Right ventricle myocardium inferior (tissue), 1 donor: Measurements from ENCODE around the gene ATOH8. TPM values are rescaled to one million over a fixed set of nuclear protein-coding genes. Genes with fewer than 3 reads are reported as not detected.
"Not testable (repeated sequence)": the region's sequence is repeated elsewhere in the genome, so short reads cannot be mapped to it uniquely, and the experiment has no call there.

Source experiments
- ATAC-seq: fragments of 200-7000 bp; cut with Tn5 transposase; one replicate; pipeline ENCODE4 v1.9.1; 2020; ENCODE audit warnings: mild to moderate bottlenecking, moderate library complexity
- DNase-seq: peaks from one replicate; pipeline ENCODE4 v3.0.0; 2021; ENCODE audit errors: missing footprints
- intact Hi-C: fragments of 100-400 bp; cut with DNase I; formaldehyde crosslinking; loops from one replicate; pipeline ENCODE4 v1.11.0; 2022
- long read RNA-seq: library from polyadenylated mRNA; unstranded; transcript quantifications from one replicate; pipeline ENCODE4 v2.0.0, GENCODE V29; 2021
- total RNA-seq: library from RNA; stranded (reverse); fragmentation: NEBNext Ultra II Directional; extraction: Animal tissue kit (Norgen Biotek cat#: 25700); gene quantifications from one replicate; pipeline ENCODE4 v1.2.1, GENCODE V29; 2021
- donor health status: DM: no; HTN: yes; CAD: no; lungs with severe emphysema.

The ATOH8 gene, protein sequence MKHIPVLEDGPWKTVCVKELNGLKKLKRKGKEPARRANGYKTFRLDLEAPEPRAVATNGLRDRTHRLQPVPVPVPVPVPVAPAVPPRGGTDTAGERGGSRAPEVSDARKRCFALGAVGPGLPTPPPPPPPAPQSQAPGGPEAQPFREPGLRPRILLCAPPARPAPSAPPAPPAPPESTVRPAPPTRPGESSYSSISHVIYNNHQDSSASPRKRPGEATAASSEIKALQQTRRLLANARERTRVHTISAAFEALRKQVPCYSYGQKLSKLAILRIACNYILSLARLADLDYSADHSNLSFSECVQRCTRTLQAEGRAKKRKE
- 29.1 TPM for total RNA-seq
- long read RNA-seq, transcript ATOH8-201 (3 exons, 2,438 nt) = major isoform, 12 of 21 reads
- long read RNA-seq, partial matches to known transcripts = 2 of 21 reads
- long read RNA-seq, other reads (novel, unspliced or antisense) = 7 of 21 reads

DNA sequence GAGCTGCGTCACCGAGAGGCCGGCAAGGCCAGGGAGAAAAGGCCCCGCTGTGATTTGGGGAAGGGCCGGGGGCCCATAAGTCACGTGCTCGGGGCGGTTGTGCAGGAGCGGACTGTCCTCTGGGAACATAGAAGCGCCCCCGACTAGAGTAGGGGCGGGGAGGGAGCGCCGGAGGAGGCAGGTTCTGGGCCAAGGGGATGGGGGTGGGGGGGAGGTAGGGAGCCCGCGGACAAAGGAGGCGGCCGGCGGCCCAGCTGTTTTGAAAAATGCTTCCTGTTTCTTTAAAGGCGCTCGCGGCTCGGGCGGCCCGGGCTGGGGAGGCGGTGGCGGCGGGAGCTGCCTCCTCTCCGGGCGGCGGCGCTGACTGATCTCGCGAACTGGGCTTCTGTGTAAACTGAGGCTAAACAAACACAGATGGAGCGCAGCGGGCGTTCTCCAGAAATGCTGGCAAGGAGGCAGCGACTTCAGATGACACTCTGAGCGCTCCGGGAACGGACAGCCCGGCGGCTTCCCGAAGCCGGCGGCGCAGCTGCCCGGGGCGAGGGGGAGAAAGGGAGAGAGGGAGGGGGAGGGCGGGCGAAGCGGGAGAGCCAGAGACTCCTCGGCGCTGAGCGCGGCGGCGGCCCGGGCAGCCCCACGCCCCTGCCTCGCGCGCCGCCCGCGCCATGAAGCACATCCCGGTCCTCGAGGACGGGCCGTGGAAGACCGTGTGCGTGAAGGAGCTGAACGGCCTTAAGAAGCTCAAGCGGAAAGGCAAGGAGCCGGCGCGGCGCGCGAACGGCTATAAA, at the start of gene ATOH8:
ATOH8 (plus strand) TSS at position 467 of the 788 bp plus-strand sequence; CDS start at position 666, 199 bp downstream.
- DNase-seq (peak; percentile 92), ATAC-seq (peak; percentile 38)
- intact Hi-C loops = no loop called here

DNA sequence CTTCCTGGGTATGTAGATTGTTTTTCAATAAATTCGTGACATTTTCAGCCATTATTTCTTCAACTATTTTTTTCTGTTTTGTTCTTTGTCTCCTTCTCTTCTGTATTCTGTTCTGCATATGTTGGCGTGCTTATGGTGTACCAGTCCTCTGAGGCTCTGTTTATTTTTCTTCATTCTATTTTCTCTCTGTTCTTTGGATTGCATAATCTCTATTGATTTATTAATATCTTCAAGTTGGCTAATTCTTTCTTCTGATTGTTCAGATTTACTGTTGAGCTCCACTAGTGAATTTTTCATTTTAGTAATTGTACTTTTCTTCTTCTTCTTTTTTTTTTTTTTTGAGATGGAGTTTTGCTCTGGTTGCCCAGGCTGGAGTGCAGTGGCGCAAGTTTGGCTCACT, 49.8 kb upstream of the ATOH8 start:
- intact Hi-C loops = no loop called here
- DNase-seq (no peak), ATAC-seq (no peak)

DNA sequence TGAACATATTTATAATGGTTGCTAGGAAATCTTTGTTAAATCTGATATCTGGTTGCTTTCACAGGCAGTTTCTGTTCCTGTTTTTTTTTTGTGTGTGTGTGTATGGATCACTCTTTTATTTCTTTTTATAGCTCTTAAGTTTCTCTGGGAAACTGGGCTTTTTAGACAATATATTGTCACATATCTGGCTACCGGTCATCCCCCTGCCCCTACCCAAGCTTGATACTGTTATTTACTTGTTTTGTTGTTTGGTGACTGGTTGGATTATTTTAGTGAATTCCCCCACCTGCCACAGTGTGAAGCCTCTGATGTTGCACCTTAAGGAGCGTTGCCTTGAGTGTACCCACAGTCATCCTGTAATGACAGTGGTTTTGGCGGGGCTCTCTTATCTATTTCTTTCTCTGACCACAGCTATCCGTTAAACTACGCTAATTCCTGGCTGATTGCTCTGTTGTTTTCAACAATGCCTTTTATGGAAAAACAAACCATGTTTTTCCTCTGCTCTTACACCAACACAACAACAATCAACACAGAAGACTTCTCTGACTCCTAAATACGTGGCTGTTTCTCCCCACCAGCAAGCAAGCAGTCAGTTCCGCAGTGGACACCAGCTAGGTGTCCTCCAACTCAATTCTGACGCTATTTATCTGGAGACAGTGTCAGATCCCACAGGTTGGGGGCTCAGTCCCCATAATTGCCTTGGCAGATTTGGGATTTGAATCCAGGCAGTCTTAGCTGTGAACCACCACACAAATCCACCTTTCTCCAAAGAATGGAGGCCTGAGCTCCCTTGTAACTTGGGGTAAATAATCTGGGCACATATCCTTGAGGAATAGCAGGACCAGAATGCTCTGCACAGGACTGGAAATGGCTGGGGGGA, 48.8 kb upstream of the ATOH8 start:
- intact Hi-C loops = loop anchor here (5.0 kb wide), 2 partner anchors 43 to 68 kb away; no protein-coding TSS in a partner anchor
- ATAC-seq = no peak
- no peak for DNase-seq

DNA sequence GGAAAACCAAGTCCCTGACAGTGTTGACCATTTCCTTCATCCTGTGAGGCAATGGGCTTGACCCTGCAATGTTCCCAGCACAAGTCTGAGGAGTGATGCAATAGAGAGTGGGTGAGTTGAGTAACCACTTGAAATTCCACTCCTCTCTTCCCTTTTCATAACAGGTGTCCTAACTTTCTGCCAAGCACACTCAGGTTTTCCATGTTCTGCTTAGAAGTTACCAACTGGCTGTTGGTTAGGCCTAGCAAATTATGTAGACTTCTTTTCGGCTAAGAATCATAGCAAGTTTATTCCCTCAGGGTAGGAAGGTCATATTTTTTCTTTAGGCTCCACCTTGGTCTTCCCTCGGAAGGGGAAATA, 48.1 kb upstream of the ATOH8 start:
- intact Hi-C loops = loop anchor here (1.0 to 5.0 kb wide), 3 partner anchors 24 to 68 kb away; no protein-coding TSS in a partner anchor
- DNase-seq (no peak), ATAC-seq (peak; percentile 74)

DNA sequence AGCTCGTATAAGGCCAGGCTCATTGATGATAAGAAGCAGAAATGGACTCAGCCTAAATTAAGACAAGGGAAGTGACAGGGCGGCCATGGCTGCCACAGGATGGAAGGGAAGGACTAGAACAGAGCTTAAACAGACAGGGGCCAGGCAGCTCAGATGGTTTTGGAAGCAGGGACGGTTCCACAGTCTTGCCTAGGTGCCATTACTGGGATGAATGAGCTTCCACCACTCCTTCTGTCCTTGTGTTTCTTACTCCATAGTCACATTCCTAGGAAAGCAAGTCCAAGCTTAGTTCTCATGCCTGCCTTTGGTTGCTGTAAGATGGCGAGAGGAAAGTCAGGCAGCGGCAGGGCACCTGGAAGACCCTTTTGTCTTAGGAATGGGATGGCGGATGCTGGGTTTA, 47.7 kb upstream of the ATOH8 start:
- DNase-seq (no peak), ATAC-seq (no peak)
- intact Hi-C loops = loop anchor here (1.0 to 5.0 kb wide), 3 partner anchors 25 to 69 kb away; no protein-coding TSS in a partner anchor

DNA sequence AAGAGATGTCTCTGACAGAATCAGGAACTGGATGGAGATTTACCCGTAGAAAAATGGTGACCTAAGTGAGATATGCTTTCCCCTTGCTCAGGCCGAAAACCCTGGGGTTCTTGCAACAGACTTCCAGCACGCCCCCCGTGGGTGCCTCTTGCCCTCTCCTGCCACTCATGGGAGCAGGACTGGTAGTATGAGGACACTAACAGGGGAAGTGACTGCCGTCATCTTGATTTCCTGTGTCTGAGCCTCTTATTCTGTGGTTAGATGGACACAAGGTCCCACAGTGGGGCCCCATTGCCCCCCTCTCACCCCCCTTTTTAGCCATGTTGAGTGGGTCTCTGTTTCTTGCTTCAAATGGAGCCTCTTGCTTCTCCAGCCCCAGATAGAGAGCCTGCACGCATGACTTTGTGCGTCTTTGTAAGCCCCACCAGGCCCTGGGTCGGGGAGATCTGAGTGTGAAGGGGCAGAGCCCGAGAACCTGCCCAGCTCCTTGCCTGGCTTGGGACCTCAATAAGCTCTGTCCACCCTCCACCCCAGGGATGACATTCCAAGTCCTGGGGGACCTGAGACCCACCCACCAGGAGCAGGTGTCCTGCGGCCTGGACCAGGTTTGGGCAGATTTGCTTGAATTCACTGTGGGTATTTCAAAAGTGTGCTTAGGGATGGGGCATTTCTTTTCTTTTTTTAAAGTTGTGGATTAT, 47.0 kb upstream of the ATOH8 start:
- DNase-seq (no peak), ATAC-seq (peak; percentile 16)
- intact Hi-C loops = loop anchor here (1.0 to 5.0 kb wide), 3 partner anchors 25 to 69 kb away; no protein-coding TSS in a partner anchor

DNA sequence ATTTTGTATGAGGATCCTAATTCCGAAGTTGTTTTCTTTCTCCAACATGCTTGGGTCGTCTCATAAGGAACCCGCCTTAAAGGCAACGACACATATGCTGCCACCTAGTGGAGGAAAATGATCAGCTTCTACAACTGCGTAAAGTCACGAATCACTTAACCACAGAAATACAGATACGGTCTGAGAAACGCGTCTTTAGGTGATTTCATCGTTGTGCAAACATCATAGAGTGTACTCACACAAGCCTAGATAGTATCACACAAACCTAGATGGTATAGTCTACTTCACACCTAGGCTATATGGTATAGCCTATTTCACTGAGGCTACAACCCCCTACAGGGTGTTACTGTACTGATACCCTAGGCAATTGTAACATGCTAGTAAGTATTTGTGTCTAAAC, 46.5 kb upstream of the ATOH8 start:
- no peak for ATAC-seq
- intact Hi-C loops = loop anchor here (5.0 kb wide), 2 partner anchors 45 to 70 kb away; no protein-coding TSS in a partner anchor
- DNase-seq = no peak

DNA sequence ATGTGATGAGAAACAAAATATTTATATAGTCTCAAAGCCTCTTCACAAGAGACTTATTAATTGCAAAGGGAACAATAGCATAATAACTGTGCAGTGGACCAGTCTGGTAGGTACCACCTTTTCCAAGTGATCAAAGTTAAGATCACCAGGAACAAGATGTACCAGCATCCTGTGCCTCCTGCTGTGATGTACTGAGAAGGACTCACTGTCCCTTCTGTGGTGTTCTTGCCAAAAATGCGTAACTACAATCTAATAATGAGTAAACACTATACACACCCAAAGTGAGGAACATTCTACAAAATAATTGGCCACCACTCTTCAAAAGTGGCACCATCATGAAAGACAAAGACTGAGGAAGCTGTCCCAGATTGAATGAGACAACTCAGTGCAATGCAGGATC, 45.1 kb upstream of the ATOH8 start:
- intact Hi-C loops = loop anchor here (5.0 kb wide), 2 partner anchors 46 to 71 kb away; no protein-coding TSS in a partner anchor
- DNase-seq (no peak), ATAC-seq (no peak)

DNA sequence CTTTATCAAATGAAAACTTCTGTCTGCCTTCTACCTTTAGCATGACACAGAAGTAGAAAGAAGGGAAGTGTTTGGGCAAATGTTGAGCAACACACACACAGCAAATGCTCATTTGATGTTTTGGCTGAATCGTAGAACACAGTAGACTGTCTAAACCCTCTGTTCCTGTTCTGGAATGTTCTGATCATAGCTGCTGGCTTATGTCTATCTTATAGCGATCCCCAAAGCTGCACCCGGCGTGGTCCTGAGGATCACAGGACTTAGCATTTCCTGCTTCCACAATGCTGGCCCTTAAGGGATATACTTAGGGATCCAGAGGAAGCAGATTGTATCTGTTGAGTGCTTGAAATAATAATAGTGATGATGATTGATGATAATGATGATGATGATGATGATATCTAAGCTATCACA, 44.4 kb upstream of the ATOH8 start:
- ATAC-seq = no peak
- no peak for DNase-seq
- intact Hi-C loops = loop anchor here (5.0 kb wide), 2 partner anchors 47 to 72 kb away; no protein-coding TSS in a partner anchor

DNA sequence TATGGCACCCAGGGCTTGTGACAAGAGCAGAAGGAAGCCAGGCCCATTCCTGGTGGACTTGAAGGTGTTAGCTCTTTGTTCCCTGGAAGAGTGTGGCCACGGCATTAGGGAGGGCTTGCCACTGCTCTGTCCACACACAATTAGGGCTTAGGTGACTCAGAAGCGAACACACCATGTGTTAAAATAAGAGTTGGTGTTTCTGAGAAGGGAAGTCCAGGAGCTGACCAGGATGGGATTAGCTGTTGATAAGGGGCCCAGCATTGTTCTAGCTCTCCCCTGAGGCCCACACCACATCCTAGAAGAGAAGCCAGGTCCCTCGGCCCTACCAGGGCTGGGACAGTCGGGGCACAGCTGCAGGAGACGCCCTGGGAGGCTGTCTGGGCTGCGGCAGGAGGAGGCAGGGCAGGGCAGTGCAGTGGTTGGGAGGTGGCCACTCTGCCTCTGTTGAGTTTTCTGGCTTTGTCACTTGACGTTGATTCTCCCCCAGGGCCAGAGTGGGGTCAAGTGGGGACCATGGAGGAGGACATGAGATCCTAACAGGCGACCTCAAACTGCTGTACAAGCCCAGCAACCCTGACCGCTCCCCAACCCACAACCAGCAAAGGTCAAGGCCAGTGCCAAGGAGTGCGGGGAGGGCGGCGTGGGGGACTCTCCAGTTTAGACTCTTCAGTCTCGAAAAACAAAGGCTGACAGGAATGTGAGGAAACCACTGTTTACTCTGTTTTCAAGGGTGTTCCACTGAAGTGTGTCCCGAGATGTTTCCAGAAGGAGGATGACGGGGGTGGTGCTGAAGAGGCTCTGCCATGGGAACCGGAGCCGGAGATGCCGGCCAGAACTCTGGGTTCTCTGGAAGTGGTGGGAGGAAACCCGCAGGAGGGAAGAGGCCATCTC, 42.9 kb upstream of the ATOH8 start:
- no peak for DNase-seq
- intact Hi-C loops = loop anchor here (1.0 kb wide), 1 partner anchor 85 kb away; no protein-coding TSS in a partner anchor

DNA sequence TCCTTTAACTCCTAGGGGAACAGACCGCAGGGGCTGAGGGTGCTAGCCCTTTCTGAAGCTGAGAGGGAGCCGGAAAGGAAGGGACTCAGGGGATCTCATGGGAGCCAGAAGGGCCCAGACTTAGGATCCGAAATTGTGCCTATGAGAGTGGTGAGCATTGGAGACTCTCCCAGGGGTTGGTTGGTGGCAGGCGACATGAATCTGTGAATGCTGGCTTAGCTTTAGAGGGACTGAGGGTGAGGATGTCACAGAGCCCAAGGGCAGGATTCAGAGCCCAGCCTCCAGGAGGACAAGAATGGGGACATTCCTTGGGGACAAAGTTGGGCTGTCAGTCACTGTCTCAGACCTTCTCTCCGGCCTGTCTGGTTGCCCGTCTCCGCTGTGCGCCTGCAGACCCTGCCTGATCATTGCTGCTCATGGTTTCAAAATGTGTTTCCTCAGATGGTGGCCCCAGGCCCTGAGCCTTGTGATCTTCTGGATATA, 42.2 kb upstream of the ATOH8 start:
- no peak for ATAC-seq
- DNase-seq = no peak
- intact Hi-C loops = loop anchor here (1.0 kb wide), 1 partner anchor 85 kb away; no protein-coding TSS in a partner anchor

More for the DNA sequence above, 42.9 kb upstream of the ATOH8 start:
- peak; percentile 7 for ATAC-seq

DNA sequence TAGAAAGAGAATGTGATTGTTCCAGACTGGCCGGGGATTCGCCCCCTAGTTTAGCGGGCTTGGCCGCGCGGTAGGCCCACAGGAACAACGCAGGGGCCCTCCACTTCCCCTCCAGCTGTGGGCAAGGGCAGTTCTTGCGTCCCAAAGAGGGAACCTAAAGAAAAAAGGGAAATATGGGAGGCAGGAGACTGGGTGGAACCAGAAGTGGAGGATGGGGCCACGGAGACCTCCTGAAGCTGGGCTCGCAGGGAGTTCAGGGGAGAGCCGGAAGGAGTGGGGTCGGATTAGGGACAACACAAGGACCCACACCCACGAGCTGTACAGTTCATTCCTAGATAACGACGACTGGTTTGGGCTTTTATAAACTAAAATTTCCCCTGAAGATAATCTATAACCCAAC, 41.5 kb upstream of the ATOH8 start:
- ATAC-seq (peak; percentile 5), DNase-seq (peak; percentile 80)
- intact Hi-C loops = no loop called here

DNA sequence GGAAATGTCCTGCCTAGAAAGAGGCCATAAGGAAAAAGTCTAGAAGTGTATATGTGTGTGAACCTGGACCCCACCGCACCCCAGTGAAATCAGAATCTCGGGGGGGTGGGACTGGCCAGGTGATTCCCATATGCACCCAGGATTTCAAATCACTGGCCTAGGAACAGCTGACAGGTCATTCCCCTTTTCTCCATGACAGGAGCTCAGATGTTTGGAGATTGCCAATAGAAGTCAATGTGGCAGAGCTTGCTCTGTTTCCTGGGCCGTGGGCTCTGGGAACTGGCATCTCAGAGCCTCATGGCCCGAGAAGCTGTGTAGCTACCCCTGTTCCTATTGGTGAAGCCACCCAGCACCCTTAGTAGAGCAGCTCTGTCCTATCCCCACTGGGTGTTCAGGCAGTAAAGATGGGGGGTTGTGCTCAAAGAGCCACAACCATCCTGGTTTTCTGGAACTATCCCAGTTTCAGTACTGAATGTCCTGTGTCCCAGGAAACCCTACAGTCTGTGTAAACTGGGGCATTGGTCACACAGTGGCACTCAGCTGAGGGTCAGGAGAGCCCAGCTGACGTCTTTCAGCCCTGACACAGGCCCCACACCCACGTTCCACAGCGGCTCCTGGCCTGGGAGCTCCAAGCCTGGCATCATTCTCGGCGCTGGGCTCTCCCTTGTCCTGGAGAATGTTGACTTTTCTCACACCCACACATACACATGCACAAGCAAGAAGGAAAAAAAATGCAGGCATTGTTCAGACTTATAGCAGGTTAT, 40.8 kb upstream of the ATOH8 start:
- peak; percentile 82 for ATAC-seq
- intact Hi-C loops = no loop called here

DNA sequence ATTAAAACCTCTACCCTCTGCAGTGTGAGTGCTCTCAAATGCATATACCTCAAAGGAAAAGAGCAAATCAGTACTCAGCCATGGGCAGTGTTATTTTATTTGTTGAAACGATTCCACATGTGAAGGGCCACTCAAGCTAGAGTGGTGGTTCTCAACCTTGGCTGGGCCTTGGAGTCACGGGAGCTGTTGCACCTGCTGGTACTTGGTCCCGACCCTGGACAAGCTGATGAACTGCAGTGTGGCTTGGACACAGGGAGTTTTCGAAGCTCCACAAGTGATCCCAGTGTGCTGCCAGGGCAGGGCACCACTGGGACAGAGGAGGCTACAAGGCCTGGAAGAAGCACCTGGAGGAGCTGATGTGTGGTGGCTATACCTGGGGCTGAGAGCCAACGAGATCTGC, 40.0 kb upstream of the ATOH8 start:
- intact Hi-C loops = no loop called here
- DNase-seq (no peak), ATAC-seq (peak; percentile 66)

More for the DNA sequence above, 40.8 kb upstream of the ATOH8 start:
- no peak for DNase-seq

DNA sequence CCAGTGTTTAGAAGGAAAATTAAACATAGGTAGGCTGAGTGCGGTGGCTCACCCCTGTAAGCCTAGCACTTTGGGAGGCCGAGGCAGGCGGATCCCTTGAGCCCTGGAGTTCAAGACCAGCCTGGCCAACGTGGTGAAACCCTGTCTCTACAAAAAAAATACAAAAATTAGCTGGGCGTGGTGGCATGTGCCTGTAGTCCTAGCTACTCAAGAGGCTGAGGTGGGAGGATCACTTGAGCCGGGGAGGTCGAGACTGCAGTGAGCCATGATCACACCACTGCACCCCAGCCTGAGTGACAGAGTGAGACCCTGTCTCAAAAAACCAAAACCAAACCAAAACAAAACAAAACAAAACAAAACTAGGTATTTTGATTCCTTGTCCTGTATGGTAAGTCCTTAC, 39.4 kb upstream of the ATOH8 start:
- ATAC-seq, intact Hi-C loops, DNase-seq: not testable (repeated sequence)

DNA sequence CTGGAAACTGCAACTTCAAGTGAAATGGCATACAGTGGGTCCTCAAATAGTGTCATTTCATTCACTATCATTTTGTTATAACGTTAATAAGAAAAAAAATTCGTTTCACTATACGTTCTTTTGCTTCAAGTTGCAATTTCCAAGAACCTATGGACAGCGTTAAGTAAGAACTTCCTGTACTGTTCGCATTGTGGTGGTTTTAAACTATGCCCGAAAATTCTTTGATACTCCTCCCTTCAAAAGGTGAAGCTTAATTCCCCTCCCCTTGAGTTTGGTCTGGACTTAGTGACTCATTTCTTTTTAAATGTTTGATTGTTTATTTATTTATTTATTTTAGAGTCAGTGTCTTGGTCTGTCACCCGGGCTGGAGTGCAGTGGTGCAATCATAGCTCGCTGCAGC, 39.0 kb upstream of the ATOH8 start:
- intact Hi-C loops = no loop called here
- ATAC-seq = no peak
- DNase-seq = no peak
